Activated CD4-positive, alpha-beta T cell treated with anti-CD3 and anti-CD28 coated beads, Interleukin-2, amount 10 ng/mL, durations not matched to agents 24 days and 14 days (primary cell): ENCODE results near the gene CEP20. TPM values are rescaled to one million over a fixed set of nuclear protein-coding genes. Genes with fewer than 3 reads are reported as not detected.
A peak's percentile ranks its signal among the peaks of the same experiment; 100 is the strongest.
"Not testable (repeated sequence)": the region's sequence is repeated elsewhere in the genome, so short reads cannot be mapped to it uniquely, and the experiment has no call there.

Experiments
- DNase-seq: peaks from one replicate; pipeline ENCODE4 v3.0.0; 2022
- H3K27ac Mint-ChIP-seq: one replicate; pipeline ENCODE4 v1.8.0; 2022; ENCODE audit warnings: mild to moderate bottlenecking, mixed read lengths
- H3K27me3 Mint-ChIP-seq: one replicate; pipeline ENCODE4 v1.8.0; 2022; ENCODE audit warnings: mixed read lengths
- H3K36me3 Mint-ChIP-seq: one replicate; pipeline ENCODE4 v1.8.0; 2022; ENCODE audit warnings: low read depth, mild to moderate bottlenecking, mixed read lengths
- H3K4me1 Mint-ChIP-seq: one replicate; pipeline ENCODE4 v1.8.0; 2021; ENCODE audit warnings: mixed read lengths
- H3K4me3 Mint-ChIP-seq: one replicate; pipeline ENCODE4 v1.8.0; 2022; ENCODE audit warnings: mild to moderate bottlenecking, moderate library complexity, mixed read lengths
- H3K9me3 Mint-ChIP-seq: one replicate; pipeline ENCODE4 v1.8.0; 2021; ENCODE audit warnings: mixed read lengths
- intact Hi-C: fragments of 100-400 bp; cut with micrococcal nuclease; formaldehyde crosslinking; loops from one replicate; pipeline ENCODE4 v1.15.1; 2023
- total RNA-seq: library from RNA; stranded (reverse); gene quantifications from 2 replicates; pipeline ENCODE4 v1.2.3, GENCODE V29; 2022

The CEP20 gene
- total RNA-seq, 1 donor from 2014 or later: 39.2 TPM

- intact Hi-C loops: no loop called here
- no peak for DNase-seq
- H3K27ac Mint-ChIP-seq: no peak overlapping the region
- no peak overlapping the region for H3K4me3 Mint-ChIP-seq
- peaks cover 5% of the 10 kb centered on the region for H3K4me1 Mint-ChIP-seq
- peaks cover 12% of the 10 kb centered on the region for H3K36me3 Mint-ChIP-seq
- H3K9me3 Mint-ChIP-seq: no peaks in the 10 kb centered on the region
- H3K27me3 Mint-ChIP-seq: peaks cover 20% of the 10 kb centered on the region
Observed at GRCh38 chr16:15861996-15862395, 26.4 kb downstream of the CEP20 start.

- no peak for DNase-seq
- H3K4me3 Mint-ChIP-seq: no peak overlapping the region
- H3K9me3 Mint-ChIP-seq: no peaks in the 10 kb centered on the region
- peaks cover 5% of the 10 kb centered on the region for H3K4me1 Mint-ChIP-seq
- intact Hi-C loops: no loop called here
- H3K27ac Mint-ChIP-seq: no peak overlapping the region
- H3K27me3 Mint-ChIP-seq: peaks cover 42% of the 10 kb centered on the region
- no peaks in the 10 kb centered on the region for H3K36me3 Mint-ChIP-seq
Observed at GRCh38 chr16:15858921-15859668, 29.3 kb downstream of the CEP20 start.

GRCh38 chr16:15857724-15858560 is 30.5 kb downstream of the CEP20 start:
- H3K9me3 Mint-ChIP-seq: no peaks in the 10 kb centered on the region
- intact Hi-C loops: no loop called here
- DNase-seq: no peak
- peaks cover 5% of the 10 kb centered on the region for H3K4me1 Mint-ChIP-seq
- peaks cover 44% of the 10 kb centered on the region for H3K27me3 Mint-ChIP-seq
- H3K36me3 Mint-ChIP-seq: no peaks in the 10 kb centered on the region
- H3K27ac Mint-ChIP-seq: no peak overlapping the region
- H3K4me3 Mint-ChIP-seq: peak overlapping the region; percentile 79

- no peak for DNase-seq
- Mint-ChIP-seq H3K36me3 (no peaks in the 10 kb centered on the region), H3K4me1 (peaks cover 5% of the 10 kb centered on the region), H3K4me3 (peak within 1 kb of the TSS; percentile 79), H3K27ac (no peak within 1 kb of the TSS), H3K27me3 (peaks cover 42% of the 10 kb centered on the region), H3K9me3 (no peaks in the 10 kb centered on the region)
- intact Hi-C loops: no loop called here
Observed at GRCh38 chr16:15856901-15857698, 31.3 kb downstream of the CEP20 start, which contains the start of gene MYH11. Gene MYH11 (minus strand): TSS chr16:15857028. CDS start chr16:15838252, 18,776 bp downstream.

- Mint-ChIP-seq H3K36me3 (no peaks in the 10 kb centered on the region), H3K9me3 (no peaks in the 10 kb centered on the region), H3K27me3 (peaks cover 44% of the 10 kb centered on the region), H3K27ac (no peak overlapping the region), H3K4me3 (no peak overlapping the region), H3K4me1 (peaks cover 5% of the 10 kb centered on the region)
- no peak for DNase-seq
- intact Hi-C loops: no loop called here
Observed at GRCh38 chr16:15856182-15856581, 32.2 kb downstream of the CEP20 start.

- intact Hi-C loops: no loop called here
- Mint-ChIP-seq H3K9me3 (no peaks in the 10 kb centered on the region), H3K27ac (no peak overlapping the region), H3K4me1 (peaks cover 5% of the 10 kb centered on the region), H3K27me3 (peaks cover 42% of the 10 kb centered on the region), H3K4me3 (no peak overlapping the region), H3K36me3 (no peaks in the 10 kb centered on the region)
- DNase-seq: no peak
Observed at GRCh38 chr16:15855704-15856003, 32.7 kb downstream of the CEP20 start.

- no peak overlapping the region for H3K4me3 Mint-ChIP-seq
Observed at GRCh38 chr16:15854906-15855703, 33.3 kb downstream of the CEP20 start.

GRCh38 chr16:15854061-15854460 is 34.3 kb downstream of the CEP20 start:
- Mint-ChIP-seq H3K4me3 (no peak overlapping the region), H3K9me3 (no peaks in the 10 kb centered on the region), H3K27ac (no peak overlapping the region), H3K36me3 (no peaks in the 10 kb centered on the region), H3K27me3 (peaks cover 38% of the 10 kb centered on the region), H3K4me1 (peaks cover 5% of the 10 kb centered on the region)
- no peak for DNase-seq
- intact Hi-C loops: no loop called here

More at GRCh38 chr16:15854906-15855703, 33.3 kb downstream of the CEP20 start:
- intact Hi-C loops: no loop called here
- H3K4me1 Mint-ChIP-seq: peaks cover 5% of the 10 kb centered on the region
- H3K36me3 Mint-ChIP-seq: no peaks in the 10 kb centered on the region
- H3K27me3 Mint-ChIP-seq: peaks cover 42% of the 10 kb centered on the region
- no peak for DNase-seq
- no peak overlapping the region for H3K27ac Mint-ChIP-seq
- H3K9me3 Mint-ChIP-seq: no peaks in the 10 kb centered on the region

- Mint-ChIP-seq H3K4me3 (no peak overlapping the region), H3K9me3 (no peaks in the 10 kb centered on the region), H3K4me1 (peaks cover 5% of the 10 kb centered on the region), H3K27me3 (peaks cover 36% of the 10 kb centered on the region), H3K27ac (no peak overlapping the region), H3K36me3 (no peaks in the 10 kb centered on the region)
- DNase-seq: no peak
- intact Hi-C loops: no loop called here
Observed at GRCh38 chr16:15853021-15853420, 35.4 kb downstream of the CEP20 start.

GRCh38 chr16:15850555-15850954 is 37.8 kb downstream of the CEP20 start:
- H3K27ac Mint-ChIP-seq, H3K9me3 Mint-ChIP-seq, intact Hi-C loops, H3K36me3 Mint-ChIP-seq, DNase-seq, H3K4me3 Mint-ChIP-seq, H3K4me1 Mint-ChIP-seq: not testable (repeated sequence)
- H3K27me3 Mint-ChIP-seq: peaks cover 16% of the 10 kb centered on the region

GRCh38 chr16:15849209-15849981 is 39.0 kb downstream of the CEP20 start:
- H3K27me3 Mint-ChIP-seq: peaks cover 10% of the 10 kb centered on the region
- H3K4me1 Mint-ChIP-seq: no peaks in the 10 kb centered on the region
- DNase-seq: no peak
- no peak overlapping the region for H3K27ac Mint-ChIP-seq
- no peaks in the 10 kb centered on the region for H3K36me3 Mint-ChIP-seq
- intact Hi-C loops: no loop called here
- no peaks in the 10 kb centered on the region for H3K9me3 Mint-ChIP-seq
- H3K4me3 Mint-ChIP-seq: no peak overlapping the region

GRCh38 chr16:15847611-15848175 is 40.7 kb downstream of the CEP20 start:
- intact Hi-C loops: no loop called here
- H3K27me3 Mint-ChIP-seq: peaks cover 5% of the 10 kb centered on the region
- no peaks in the 10 kb centered on the region for H3K9me3 Mint-ChIP-seq
- H3K4me1 Mint-ChIP-seq: no peaks in the 10 kb centered on the region
- H3K36me3 Mint-ChIP-seq: no peaks in the 10 kb centered on the region
- no peak overlapping the region for H3K4me3 Mint-ChIP-seq
- DNase-seq: no peak
- no peak overlapping the region for H3K27ac Mint-ChIP-seq
